Ectodermal cell (in vitro differentiated cells): Measurements from ENCODE around the gene CHADL.
A peak's percentile ranks its signal among the peaks of the same experiment; 100 is the strongest.

ENCODE experiments used
- H3K27ac ChIP-seq: 2 replicates; pipeline ENCODE4 v1.7.0; 2013; ENCODE audit warnings: mild to moderate bottlenecking, low read depth, low read length; ENCODE audit not compliant: insufficient read depth, poor library complexity, severe bottlenecking
- H3K27me3 ChIP-seq: 2 replicates; pipeline ENCODE4 v1.7.0; 2013; ENCODE audit warnings: mild to moderate bottlenecking, low read length; ENCODE audit not compliant: insufficient read depth, control insufficient read depth, poor library complexity, severe bottlenecking
- H3K36me3 ChIP-seq: one replicate; pipeline ENCODE4 v1.7.0; 2013; ENCODE audit warnings: low read length; ENCODE audit not compliant: control insufficient read depth, insufficient read depth
- H3K4me1 ChIP-seq: one replicate; pipeline ENCODE4 v1.7.0; 2013; ENCODE audit warnings: low read length; ENCODE audit not compliant: control insufficient read depth, insufficient read depth
- H3K4me3 ChIP-seq: 2 replicates; pipeline ENCODE4 v1.7.0; 2013; ENCODE audit warnings: low read depth, low read length, control low read depth; ENCODE audit not compliant: insufficient read depth
- H3K9me3 ChIP-seq: 2 replicates; pipeline ENCODE4 v1.7.0; 2013; ENCODE audit warnings: mild to moderate bottlenecking, low read length, moderate library complexity; ENCODE audit not compliant: control insufficient read depth
- WGBS, 2 experiments: methylation state at CpG; one replicate each; pipeline ENCODE4 v1.1.7; 2013; ENCODE audit warnings: missing lambda C conversion rate in 2 of 2; 5-methylcytosine and 5-hydroxymethylcytosine counted together

Gene CHADL

DNA sequence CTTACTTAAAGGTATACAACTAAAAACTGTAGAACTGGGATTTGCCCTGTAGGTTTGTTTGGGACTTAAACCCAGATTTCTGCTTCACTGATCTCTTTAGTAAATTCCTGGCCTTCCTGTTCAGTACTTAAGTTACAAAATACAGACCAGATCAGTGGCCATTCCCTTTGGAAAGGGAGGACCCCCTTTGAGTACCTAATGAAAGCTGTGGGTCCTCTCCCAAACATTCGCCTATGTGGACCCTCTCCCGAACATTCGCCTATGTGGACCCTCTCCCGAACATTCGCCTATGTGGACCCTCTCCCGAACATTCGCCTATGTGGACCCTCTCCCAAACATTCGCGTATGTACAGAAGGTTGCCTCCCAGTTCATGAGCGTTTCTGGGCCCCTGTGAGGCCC, 25.3 kb downstream of the CHADL start:
- WGBS, 2 experiments = 95 to 98% methylated on average over 10 of the region's 10 CpGs
- no peak overlapping the region for H3K4me3 ChIP-seq
- peaks cover 27% of the 10 kb centered on the region for H3K36me3 ChIP-seq
- peaks cover 11% of the 10 kb centered on the region for H3K4me1 ChIP-seq
- H3K9me3 ChIP-seq = no peaks in the 10 kb centered on the region
- H3K27me3 ChIP-seq = no peaks in the 10 kb centered on the region
- H3K27ac ChIP-seq = no peak overlapping the region

DNA sequence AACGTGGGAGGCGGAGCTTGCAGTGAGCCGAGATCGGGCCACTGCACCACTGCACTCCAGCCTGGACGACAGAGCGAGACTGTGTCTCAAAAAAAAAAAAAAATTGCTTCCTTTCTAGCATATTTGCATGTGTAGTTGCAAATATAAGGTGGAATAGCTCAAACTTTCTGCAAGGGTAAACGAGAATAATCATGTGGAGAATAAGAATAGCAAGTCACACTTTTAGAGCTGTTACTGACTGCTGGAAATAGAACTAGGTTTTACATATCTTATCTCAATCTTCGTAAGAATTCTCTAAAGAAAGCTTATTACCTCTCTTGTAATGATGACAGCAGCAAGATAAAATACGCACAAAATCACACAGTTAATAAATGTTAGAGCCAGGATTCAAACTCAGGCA, 34.0 kb downstream of the CHADL start:
- no peak overlapping the region for H3K27ac ChIP-seq
- no peak overlapping the region for H3K4me3 ChIP-seq
- peaks cover 3% of the 10 kb centered on the region for H3K4me1 ChIP-seq
- no peaks in the 10 kb centered on the region for H3K36me3 ChIP-seq
- 92 to 97% methylated on average over 9 of the region's 9 CpGs for WGBS, 2 experiments
- peaks cover 9% of the 10 kb centered on the region for H3K27me3 ChIP-seq
- H3K9me3 ChIP-seq = no peaks in the 10 kb centered on the region

DNA sequence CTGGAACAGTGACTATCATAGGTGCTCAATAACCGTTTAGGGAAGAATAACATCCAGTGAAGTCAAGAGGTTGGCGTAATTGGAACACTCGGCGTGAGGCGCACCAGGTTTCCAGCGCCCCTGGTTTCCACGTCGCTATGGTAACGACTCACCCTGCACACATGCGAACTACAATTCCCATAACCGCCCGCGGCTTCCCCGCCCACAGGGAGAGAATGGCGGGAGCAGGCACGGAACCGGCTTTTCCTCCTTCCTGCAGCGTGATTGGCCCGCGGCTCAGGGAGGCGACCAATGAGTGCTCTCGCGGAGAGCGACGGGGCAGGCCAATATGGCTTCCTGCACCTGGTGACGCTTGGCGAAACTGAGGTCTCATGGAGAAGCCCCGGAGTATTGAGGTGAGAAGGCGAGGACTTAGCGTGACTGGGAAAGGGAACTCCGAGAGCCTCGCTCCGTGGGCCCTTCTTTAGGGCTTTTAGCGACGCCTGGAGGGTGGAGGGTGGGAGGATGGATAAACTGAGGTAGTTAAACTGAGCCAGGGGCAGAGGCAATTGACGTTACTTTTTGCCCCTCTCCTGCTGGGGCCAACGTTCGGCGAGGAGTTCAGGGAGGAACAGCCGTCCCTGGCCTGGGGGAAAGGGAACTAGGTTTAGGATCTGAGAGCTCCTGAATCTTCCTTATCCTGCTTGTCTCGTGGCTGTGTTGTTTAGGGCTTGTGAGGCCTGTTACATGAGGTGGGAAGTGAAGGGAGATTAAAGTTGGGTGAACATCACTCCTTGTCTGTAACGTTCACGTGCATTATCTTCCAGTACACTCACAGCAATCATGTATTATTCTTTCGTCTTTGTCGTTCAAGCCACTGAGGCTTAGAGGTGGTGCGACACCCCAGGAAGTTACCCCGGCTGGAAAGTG, 35.5 kb downstream of the CHADL start, which contains the start of gene L3MBTL2:
Gene L3MBTL2, plus strand, starts transcription at position 321 of the 909 bp plus-strand sequence. Its CDS starts 51 bp downstream, at position 372.
- peaks cover 17% of the 10 kb centered on the region for H3K27me3 ChIP-seq
- no peaks in the 10 kb centered on the region for H3K36me3 ChIP-seq
- H3K4me1 ChIP-seq = peaks cover 3% of the 10 kb centered on the region
- H3K27ac ChIP-seq = no peak within 1 kb of the TSS
- H3K9me3 ChIP-seq = no peaks in the 10 kb centered on the region
- H3K4me3 ChIP-seq = peak within 1 kb of the TSS; percentile 76
- 4 to 5% methylated on average over 47 of the region's 47 CpGs for WGBS, 2 experiments

GRCh38 chr22:41204066-41204465, 36.7 kb downstream of the CHADL start:
- Histone ChIP-seq H3K36me3 (no peaks in the 10 kb centered on the region), H3K4me1 (peaks cover 3% of the 10 kb centered on the region), H3K9me3 (no peaks in the 10 kb centered on the region), H3K27ac (no peak overlapping the region), H3K27me3 (peaks cover 29% of the 10 kb centered on the region), H3K4me3 (no peak overlapping the region)
- WGBS, 2 experiments = 73 to 78% methylated on average over 4 of the region's 6 CpGs

DNA sequence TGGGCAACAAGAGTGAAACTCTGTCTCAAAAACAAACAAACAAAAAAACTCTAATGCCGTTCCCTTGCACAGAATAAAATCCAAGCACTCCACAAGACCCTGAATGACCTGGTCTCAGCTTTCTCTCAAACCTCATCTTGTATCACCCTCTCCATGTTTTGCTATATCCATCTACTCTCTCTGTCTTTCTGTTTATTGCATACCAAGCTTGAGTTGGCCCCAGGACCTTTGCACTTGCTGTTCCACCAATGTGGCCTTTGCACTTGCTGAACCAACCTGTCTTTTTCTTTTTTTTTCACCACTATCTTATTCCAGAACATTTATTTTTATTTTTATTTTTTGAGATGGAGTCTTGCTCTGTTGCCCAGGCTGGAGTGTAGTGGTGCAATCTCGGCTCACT, 37.6 kb downstream of the CHADL start:
- Histone ChIP-seq H3K9me3 (no peaks in the 10 kb centered on the region), H3K4me1 (peaks cover 3% of the 10 kb centered on the region), H3K4me3 (no peak overlapping the region), H3K36me3 (no peaks in the 10 kb centered on the region), H3K27ac (no peak overlapping the region), H3K27me3 (peaks cover 39% of the 10 kb centered on the region)
- WGBS, 2 experiments = 92 to 96% methylated on average over 2 of the region's 2 CpGs

GRCh38 chr22:41201141-41201540, 39.6 kb downstream of the CHADL start:
- no peaks in the 10 kb centered on the region for H3K36me3 ChIP-seq
- WGBS, 2 experiments = 90 to 92% methylated on average over 10 of the region's 10 CpGs
- H3K9me3 ChIP-seq = no peaks in the 10 kb centered on the region
- H3K4me3 ChIP-seq = no peak overlapping the region
- H3K27ac ChIP-seq = no peak overlapping the region
- peaks cover 3% of the 10 kb centered on the region for H3K4me1 ChIP-seq
- H3K27me3 ChIP-seq = peaks cover 58% of the 10 kb centered on the region

DNA sequence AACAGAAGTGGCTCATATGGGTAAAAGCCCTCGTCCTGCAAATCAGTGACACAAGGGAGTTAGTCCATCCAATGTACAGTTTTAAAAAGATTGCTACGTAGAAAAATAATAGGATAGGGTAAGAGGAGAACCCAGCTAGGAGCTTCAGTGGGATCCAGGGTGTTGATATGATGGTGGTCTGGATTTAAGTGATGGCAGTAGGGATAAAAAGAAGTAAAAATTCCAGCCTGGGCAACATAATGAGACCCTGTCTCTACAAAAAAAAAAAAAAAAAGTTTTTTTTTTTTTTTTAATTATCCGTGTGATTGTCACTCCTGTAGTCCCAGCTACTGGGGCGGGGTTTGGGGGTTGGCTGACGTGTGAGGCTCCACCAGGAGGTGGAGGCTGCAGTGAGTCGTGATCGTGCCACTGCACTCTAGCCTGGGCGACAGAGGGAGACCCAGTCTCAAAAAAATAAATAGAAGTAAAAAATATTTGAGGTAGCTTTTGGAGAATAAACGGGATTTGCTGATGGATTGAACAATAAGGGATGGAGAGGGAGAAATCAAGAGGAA, 42.6 kb downstream of the CHADL start:
- WGBS, 2 experiments = 7 to 9% methylated on average over 9 of the region's 9 CpGs

GRCh38 chr22:41197038-41197972, 43.4 kb downstream of the CHADL start:
- Histone ChIP-seq H3K4me3 (peak overlapping the region; percentile 35), H3K36me3 (no peaks in the 10 kb centered on the region), H3K4me1 (no peaks in the 10 kb centered on the region), H3K27ac (no peak overlapping the region), H3K27me3 (peaks cover 57% of the 10 kb centered on the region), H3K9me3 (no peaks in the 10 kb centered on the region)
- WGBS, 2 experiments = 1% methylated on average over 91 of the region's 91 CpGs

More for the DNA sequence above, 42.6 kb downstream of the CHADL start:
- Histone ChIP-seq H3K4me3 (peak overlapping the region; percentile 35), H3K4me1 (no peaks in the 10 kb centered on the region), H3K9me3 (no peaks in the 10 kb centered on the region), H3K27ac (no peak overlapping the region), H3K36me3 (no peaks in the 10 kb centered on the region), H3K27me3 (peaks cover 57% of the 10 kb centered on the region)

GRCh38 chr22:41193829-41194228, 46.9 kb downstream of the CHADL start:
- Histone ChIP-seq H3K4me1 (no peaks in the 10 kb centered on the region), H3K27me3 (peaks cover 33% of the 10 kb centered on the region), H3K27ac (no peak overlapping the region), H3K36me3 (no peaks in the 10 kb centered on the region), H3K9me3 (no peaks in the 10 kb centered on the region), H3K4me3 (no peak overlapping the region)
- WGBS, 2 experiments = 91 to 95% methylated on average over 6 of the region's 6 CpGs
